Right atrium auricular region (tissue), 2 donors: Measurements from ENCODE around the gene MRPL36. TPM values are rescaled to one million over a fixed set of nuclear protein-coding genes. Genes with fewer than 3 reads are reported as not detected.

Experiments used
- DNase-seq: peaks from one replicate; pipeline ENCODE4 v3.0.0-alpha.2; 2019; ENCODE audit warnings: low spot score
- H3K27ac ChIP-seq, 2 donors: fragments of 200-600 bp; sonication (generic); 1 replicate in 1 of 2; 2 replicates in 1 of 2; pipeline ENCODE4 v1.5.1; 2016 to 2019
- H3K27me3 ChIP-seq, 2 donors: fragments of 200-600 bp; sonication (generic); one replicate each; pipeline versions ENCODE4 v1.5.1 to v1.6.0; 2017 to 2019
- H3K36me3 ChIP-seq: fragments of 200-600 bp; sonication (generic); one replicate; pipeline ENCODE4 v1.5.1; 2016
- H3K4me1 ChIP-seq, 2 donors: fragments of 200-600 bp; sonication (generic); one replicate each; pipeline versions ENCODE4 v1.5.1 to v1.6.0; 2017 to 2019
- H3K4me3 ChIP-seq, 2 donors: fragments of 200-600 bp; sonication (generic); 1 replicate in 1 of 2; 2 replicates in 1 of 2; pipeline ENCODE4 v1.5.1; 2017 to 2019; ENCODE audit warnings: mild to moderate bottlenecking in 1 of 2, moderate library complexity in 1 of 2
- H3K9me3 ChIP-seq, 2 donors: fragments of 200-600 bp; sonication (generic); one replicate each; pipeline ENCODE4 v1.5.1; 2019
- total RNA-seq, 2 donors: library from RNA; depleted of rRNA; stranded (reverse); fragments of >200 nt; gene quantifications; one replicate each; pipeline ENCODE4 v1.1.0, GENCODE V29; 2016
- TF ChIP-seq, protein P1 (sequence below), 2 donors: fragments of 200-600 bp; sonication (generic); IDR thresholded peaks; one replicate each; pipeline ENCODE4 v1.5.1; 2019; ENCODE audit warnings: antibody characterized with exemption in 2 of 2

Gene MRPL36
- total RNA-seq, 2 donors from 2014 or later = 40.5 to 41.2 TPM

DNA sequence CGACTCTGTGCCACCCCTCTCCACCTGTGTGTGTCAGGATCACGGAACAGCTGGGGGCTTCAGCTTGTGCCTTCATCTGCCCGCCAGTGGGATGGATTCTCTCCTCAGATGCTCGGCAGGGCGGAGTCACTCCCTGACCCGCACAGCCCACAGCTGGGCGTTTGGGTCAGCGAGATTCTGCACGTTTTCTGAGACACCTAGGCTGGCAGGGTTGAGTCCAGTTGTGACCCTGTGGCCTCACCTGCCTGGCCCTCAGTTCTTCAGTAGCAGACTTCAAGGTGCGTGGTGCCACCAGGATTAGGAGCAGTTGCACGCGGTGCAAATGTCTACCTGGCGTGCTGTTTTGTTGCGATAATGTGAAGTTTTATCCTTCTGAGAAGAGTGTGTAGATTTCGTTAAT, 6.6 kb upstream of the MRPL36 start:
- Histone ChIP-seq H3K4me1 (peaks cover 3 to 29% of the 10 kb centered on the region in 2 donors), H3K9me3 (no peaks in the 10 kb centered on the region), H3K27ac (no peak overlapping the region), H3K4me3 (no peak overlapping the region), H3K36me3 (peaks cover 78% of the 10 kb centered on the region), H3K27me3 (no peaks in the 10 kb centered on the region)
- TF ChIP-seq, protein P1, sequence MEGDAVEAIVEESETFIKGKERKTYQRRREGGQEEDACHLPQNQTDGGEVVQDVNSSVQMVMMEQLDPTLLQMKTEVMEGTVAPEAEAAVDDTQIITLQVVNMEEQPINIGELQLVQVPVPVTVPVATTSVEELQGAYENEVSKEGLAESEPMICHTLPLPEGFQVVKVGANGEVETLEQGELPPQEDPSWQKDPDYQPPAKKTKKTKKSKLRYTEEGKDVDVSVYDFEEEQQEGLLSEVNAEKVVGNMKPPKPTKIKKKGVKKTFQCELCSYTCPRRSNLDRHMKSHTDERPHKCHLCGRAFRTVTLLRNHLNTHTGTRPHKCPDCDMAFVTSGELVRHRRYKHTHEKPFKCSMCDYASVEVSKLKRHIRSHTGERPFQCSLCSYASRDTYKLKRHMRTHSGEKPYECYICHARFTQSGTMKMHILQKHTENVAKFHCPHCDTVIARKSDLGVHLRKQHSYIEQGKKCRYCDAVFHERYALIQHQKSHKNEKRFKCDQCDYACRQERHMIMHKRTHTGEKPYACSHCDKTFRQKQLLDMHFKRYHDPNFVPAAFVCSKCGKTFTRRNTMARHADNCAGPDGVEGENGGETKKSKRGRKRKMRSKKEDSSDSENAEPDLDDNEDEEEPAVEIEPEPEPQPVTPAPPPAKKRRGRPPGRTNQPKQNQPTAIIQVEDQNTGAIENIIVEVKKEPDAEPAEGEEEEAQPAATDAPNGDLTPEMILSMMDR (IDR thresholded peaks at IDR 0.05) = no peak
- no peak for DNase-seq

DNA sequence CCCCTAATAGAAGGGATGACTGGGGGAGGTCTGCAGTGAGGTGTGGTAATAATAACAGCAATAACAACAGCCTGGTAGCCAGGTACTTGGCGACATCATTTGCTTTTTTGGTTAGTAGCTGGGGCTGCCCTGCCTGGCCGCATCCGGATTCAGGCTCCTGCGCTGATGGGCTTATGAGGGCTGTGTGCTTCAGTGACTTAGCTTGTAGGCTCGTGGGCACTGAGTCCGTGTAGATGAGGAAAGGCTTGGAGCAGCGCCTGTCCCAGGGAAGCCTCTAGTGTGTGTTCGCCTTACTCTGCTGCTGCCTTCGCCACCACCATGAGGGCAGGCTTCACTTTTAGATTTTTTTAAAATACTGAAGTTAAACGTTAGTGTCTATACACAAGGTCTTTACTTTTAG, 6.1 kb upstream of the MRPL36 start:
- Histone ChIP-seq H3K36me3 (peaks cover 74% of the 10 kb centered on the region), H3K4me3 (no peak overlapping the region), H3K27ac (no peak overlapping the region), H3K9me3 (no peaks in the 10 kb centered on the region), H3K4me1 (peaks cover 3 to 30% of the 10 kb centered on the region in 2 donors), H3K27me3 (no peaks in the 10 kb centered on the region)
- DNase-seq = no peak
- TF ChIP-seq, protein P1 (IDR thresholded peaks at IDR 0.05) = no peak

DNA sequence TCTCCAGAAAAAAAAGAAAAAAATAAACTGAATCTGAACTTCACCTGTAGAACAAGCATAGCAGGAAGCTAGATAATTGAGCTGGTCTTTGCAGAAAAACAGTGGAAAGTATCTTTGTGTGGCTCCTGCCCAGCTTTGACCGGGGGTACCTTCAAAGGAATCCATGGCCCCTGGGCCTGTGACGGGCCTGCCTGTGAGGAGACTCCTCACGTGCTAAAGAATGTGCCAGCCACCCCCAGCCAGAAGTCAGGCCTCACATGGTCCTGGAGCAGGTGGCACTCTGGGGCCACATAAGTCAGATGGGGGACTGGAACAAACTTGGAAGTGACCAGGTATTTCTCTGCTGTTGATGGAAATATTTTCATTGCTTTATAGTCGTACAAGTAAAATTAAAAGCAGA, 5.7 kb upstream of the MRPL36 start:
- DNase-seq = no peak

DNA sequence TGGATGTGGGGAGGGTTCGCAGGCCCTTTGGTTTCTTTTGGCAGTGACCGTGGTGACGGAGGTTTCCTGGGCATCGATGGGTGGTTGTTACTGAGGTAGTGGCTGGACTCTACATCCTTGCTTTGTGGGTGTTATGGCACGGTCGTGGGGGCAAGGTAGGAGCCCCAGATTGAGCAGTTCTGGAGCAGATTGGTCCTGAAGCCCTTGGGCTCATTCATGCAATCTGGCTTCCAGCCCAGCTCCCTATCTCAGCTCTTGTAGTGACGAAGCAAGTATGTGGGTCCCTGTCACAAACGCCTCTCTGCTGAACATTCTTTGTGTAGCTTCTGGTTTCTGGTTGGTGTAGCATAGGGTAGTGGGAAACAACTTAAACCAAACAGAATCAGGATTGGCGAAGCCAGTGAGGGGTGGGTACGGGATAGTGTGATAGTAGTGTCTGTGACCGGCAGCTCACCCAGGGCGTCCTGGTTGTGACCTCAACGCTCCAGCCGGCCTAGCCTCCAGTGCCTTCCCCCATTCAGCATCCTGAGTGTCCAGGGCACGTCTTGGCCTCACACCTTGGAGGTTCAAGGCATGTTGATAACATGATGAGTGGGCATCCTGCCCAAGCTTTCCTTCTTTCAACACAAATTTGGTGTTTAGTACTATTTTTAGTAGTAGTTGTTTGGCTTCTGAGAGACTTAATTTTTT, 4.5 kb upstream of the MRPL36 start:
- H3K4me1 ChIP-seq = peaks cover 3 to 34% of the 10 kb centered on the region in 2 donors
- no peaks in the 10 kb centered on the region for H3K9me3 ChIP-seq
- H3K27me3 ChIP-seq = no peaks in the 10 kb centered on the region
- DNase-seq = no peak
- peak overlapping the region; percentile 47 to 68 for H3K27ac ChIP-seq
- H3K4me3 ChIP-seq = no peak overlapping the region
- TF ChIP-seq, protein P1 (IDR thresholded peaks at IDR 0.05) = no peak
- H3K36me3 ChIP-seq = peaks cover 67% of the 10 kb centered on the region

More for the DNA sequence above, 5.7 kb upstream of the MRPL36 start:
- no peak overlapping the region for H3K4me3 ChIP-seq
- H3K27me3 ChIP-seq = no peaks in the 10 kb centered on the region
- peaks cover 74% of the 10 kb centered on the region for H3K36me3 ChIP-seq
- no peak overlapping the region for H3K27ac ChIP-seq
- TF ChIP-seq, protein P1 (IDR thresholded peaks at IDR 0.05) = no peak
- peaks cover 3 to 30% of the 10 kb centered on the region in 2 donors for H3K4me1 ChIP-seq
- no peaks in the 10 kb centered on the region for H3K9me3 ChIP-seq

DNA sequence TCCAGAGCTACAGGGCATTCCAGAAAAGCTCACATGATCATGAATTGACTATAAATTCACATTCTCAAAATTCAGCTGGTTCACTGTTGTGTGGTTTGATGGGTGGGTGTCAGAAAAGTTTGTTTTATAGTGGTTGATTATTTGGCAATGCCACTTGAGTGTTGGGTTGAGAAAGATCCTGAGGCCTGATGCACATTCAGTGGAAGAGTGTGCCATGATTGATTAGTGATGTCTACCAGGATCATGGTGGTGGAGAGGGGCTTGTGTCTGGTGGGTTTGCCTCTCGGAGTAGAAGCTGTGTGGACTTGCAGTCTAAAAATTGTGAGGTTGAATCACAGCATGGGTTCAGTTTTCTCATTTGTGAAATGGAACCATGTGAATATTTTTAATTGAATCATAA, 3.6 kb upstream of the MRPL36 start:
- Histone ChIP-seq H3K27ac (no peak overlapping the region), H3K36me3 (peaks cover 59% of the 10 kb centered on the region), H3K4me3 (no peak overlapping the region), H3K27me3 (no peaks in the 10 kb centered on the region), H3K4me1 (peaks cover 3 to 42% of the 10 kb centered on the region in 2 donors), H3K9me3 (no peaks in the 10 kb centered on the region)
- TF ChIP-seq, protein P1 (IDR thresholded peaks at IDR 0.05) = no peak
- no peak for DNase-seq

DNA sequence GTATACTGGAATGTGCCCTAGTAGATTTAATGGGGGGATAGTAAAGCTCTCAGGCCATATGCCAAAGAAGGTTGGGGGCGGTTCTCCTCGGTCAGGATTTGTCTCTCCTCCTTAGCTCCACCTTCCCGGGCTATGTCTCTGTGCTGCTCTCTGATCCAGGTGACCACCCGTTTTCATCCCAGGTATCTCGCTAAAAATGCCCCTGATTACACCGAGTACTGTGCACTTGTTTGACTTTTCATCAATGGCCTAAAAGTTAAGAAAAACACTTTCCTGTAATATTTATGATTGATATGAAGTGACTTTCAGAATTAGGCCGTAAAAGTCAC, 2.3 kb upstream of the MRPL36 start:
- no peak for DNase-seq
- TF ChIP-seq, protein P1 (IDR thresholded peaks at IDR 0.05) = no peak
- H3K27me3 ChIP-seq = no peaks in the 10 kb centered on the region
- H3K4me3 ChIP-seq = peak overlapping the region; percentile 88 to 93
- peaks cover 3 to 54% of the 10 kb centered on the region in 2 donors for H3K4me1 ChIP-seq
- peak overlapping the region; percentile 90 for H3K27ac ChIP-seq
- H3K36me3 ChIP-seq = peaks cover 57% of the 10 kb centered on the region
- H3K9me3 ChIP-seq = no peaks in the 10 kb centered on the region
